A549 treated with AZD9567 at 1 μM for 4 hours (cell line): ENCODE data around the gene DROSHA. TPM values are rescaled to one million over a fixed set of nuclear protein-coding genes. Genes with fewer than 3 reads are reported as not detected.

Source experiments
- total RNA-seq: library from RNA; stranded (reverse); fragments of 200-300 nt; extraction: Qiagen RNA extraction; gene quantifications from 5 replicates; pipeline ENCODE4 v1.2.3, GENCODE V29; 2022; ENCODE audit not compliant: insufficient read depth

Gene DROSHA
- 23.3 to 41.0 TPM (median 40.0 TPM) in 5 replicates for total RNA-seq

GRCh38 chr5:31531888-31532547 lies at the start of gene DROSHA, which contains the start of gene C5orf22:
Gene DROSHA (minus strand): TSS chr5:31532093. CDS start chr5:31529059, 3,034 bp downstream.
Gene C5orf22 (plus strand): TSS chr5:31532301. CDS start chr5:31532393, 92 bp downstream.

Other genes with a start within 250 kb of the DROSHA start
- gene C5orf22, start 208 bp upstream of the DROSHA start, total RNA-seq: 10.6 to 14.2 TPM (median 13.8 TPM) in 5 replicates
- gene PDZD2, start 107.0 kb upstream of the DROSHA start, total RNA-seq: 0.08 to 0.26 TPM (median 0.15 TPM) in 5 replicates